SH-SY5Y (cell line): ENCODE results near the gene SAMD4B.

ENCODE experiments used
- GATA2 ChIP-seq: IDR thresholded peaks from 2 replicates; pipeline ENCODE4 v1.6.1; 2011; ENCODE audit warnings: mild to moderate bottlenecking, low read depth, low read length
- GATA3 ChIP-seq: IDR thresholded peaks from 2 replicates; pipeline ENCODE4 v1.6.1; 2011; ENCODE audit warnings: low read depth, mild to moderate bottlenecking, low read length, moderate library complexity

Gene SAMD4B

GRCh38 chr19:39433480-39434079 is 91.4 kb downstream of the SAMD4B start:
- TF ChIP-seq GATA2 (no peak), GATA3 (no peak)

- TF ChIP-seq GATA2 (no peak), GATA3 (no peak)
Measured at GRCh38 chr19:39434123-39435076, 92.2 kb downstream of the SAMD4B start.
